ENCODE data around the gene PPP1R9A.

Gene PPP1R9A

DNA sequence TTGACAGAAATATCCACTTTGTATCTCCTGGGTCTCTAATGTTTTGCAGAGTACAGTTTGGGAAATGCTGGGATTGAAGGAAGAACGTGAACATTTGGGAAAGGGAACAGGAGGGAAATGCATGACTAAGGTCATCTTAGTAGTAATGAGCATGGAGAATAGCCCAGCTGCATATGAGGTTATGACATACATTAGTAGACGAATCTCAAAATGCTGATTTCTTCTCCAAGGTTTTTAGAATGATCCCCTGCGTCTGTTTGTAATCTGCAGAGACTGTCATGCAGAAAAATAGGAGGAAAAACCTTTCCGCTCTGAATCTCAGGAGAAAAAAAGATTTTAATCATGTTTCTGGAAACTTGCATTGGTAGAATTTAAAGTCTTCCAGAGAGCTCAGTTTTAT is 133.6 kb downstream of the PPP1R9A start:
- H3K27ac ChIP-seq, result no peak overlapping the region
- TF ChIP-seq, protein P1, sequence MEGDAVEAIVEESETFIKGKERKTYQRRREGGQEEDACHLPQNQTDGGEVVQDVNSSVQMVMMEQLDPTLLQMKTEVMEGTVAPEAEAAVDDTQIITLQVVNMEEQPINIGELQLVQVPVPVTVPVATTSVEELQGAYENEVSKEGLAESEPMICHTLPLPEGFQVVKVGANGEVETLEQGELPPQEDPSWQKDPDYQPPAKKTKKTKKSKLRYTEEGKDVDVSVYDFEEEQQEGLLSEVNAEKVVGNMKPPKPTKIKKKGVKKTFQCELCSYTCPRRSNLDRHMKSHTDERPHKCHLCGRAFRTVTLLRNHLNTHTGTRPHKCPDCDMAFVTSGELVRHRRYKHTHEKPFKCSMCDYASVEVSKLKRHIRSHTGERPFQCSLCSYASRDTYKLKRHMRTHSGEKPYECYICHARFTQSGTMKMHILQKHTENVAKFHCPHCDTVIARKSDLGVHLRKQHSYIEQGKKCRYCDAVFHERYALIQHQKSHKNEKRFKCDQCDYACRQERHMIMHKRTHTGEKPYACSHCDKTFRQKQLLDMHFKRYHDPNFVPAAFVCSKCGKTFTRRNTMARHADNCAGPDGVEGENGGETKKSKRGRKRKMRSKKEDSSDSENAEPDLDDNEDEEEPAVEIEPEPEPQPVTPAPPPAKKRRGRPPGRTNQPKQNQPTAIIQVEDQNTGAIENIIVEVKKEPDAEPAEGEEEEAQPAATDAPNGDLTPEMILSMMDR (conservative IDR thresholded peaks at IDR 0.05), result no peak
- no peak for TF ChIP-seq ZFX (IDR thresholded peaks at IDR 0.05)

DNA sequence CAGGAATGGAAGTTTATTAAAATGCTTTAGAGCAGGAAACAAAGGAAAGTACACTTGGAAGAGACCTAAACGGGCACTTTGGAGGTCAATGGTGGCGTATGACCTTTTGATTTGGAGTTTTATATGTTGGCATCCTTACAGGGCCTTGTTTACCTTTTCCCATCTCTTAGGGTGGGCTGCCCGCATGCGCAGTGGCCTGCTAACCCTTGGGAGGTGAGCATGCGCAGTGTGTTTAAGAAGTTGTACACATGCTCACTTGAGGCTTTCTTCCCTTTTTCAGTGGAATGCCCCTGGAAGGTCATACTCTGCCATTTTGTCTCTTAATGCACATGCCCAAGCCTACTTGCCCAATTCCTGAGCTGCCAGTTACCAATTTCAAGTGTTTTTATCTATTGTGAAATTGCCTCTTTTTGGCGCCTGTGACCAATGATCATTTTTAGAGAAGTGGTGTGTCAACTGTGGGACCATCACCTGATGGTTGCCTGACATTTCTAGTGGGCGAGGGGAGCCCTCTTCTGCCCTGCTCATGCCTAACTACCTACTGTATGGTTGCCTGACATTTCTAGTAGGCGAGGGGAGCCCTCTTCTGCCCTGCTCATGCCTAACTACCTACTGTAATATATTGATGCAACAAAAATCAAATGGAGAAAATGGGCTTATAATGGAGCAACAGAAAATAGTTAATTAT is 138.0 kb downstream of the PPP1R9A start:
- no peak; the same call in 1 of the 2 replicates for TF ChIP-seq ZFX (IDR thresholded peaks at IDR 0.05)
- TF ChIP-seq, protein P1 (conservative IDR thresholded peaks at IDR 0.05), result peak; percentile 35
- H3K27ac ChIP-seq, result no peak overlapping the region

DNA sequence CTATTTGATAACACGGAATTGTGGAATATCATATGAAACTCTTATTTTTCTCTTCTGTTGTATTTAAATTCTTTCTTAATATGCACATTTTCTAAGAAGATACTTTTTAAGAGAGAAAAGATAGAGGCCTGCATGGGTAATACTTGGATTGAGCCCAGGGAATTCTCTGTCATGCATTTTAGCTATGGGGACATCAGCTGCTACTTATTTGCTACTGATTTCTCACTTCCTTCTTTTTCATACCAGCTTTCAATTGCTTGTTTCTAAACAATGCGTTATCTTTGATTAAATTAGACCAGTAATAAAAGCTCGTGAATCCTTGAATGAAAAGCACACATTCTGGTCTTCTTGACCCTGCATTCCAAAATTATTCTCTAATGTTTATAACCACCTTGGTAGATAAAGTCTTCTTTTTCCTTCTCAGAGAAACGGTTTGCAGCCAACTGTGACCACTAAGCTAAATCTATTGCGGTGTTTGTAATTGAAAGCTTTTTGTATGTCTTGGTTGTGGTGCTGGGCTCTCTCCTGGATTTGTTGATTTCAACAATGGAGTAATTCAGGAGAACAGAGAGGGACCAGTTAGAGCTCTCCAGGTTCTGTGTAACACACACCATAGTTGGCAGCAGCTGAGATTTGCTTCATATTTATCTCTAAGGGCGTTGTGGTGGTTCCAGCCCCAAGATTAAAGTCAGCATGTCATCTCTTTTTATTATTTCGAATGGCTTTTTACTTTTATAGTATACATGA is 139.3 kb downstream of the PPP1R9A start:
- no peak overlapping the region for H3K27ac ChIP-seq
- TF ChIP-seq ZFX (IDR thresholded peaks at IDR 0.05), result no peak
- TF ChIP-seq, protein P1 (conservative IDR thresholded peaks at IDR 0.05), result no peak

DNA sequence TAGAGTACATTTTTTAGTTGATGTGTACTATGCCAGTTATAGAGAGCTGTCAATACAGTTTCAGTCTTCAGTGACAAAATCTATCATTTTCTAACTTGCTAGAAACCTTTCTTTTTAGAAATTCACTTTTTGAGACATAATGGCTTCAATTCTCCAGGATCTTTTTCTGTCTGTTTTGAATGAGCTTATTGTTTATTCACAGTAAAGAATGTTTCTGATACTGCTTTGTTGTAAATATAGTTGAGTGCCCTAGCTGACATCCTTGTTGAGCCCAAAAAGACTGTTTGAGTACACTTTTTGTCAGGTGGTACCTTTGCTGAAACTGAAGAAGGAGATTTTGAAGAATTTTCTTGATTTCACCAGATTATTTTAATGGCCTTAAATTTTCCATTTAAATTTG is 139.9 kb downstream of the PPP1R9A start:
- no peak for TF ChIP-seq ZFX (IDR thresholded peaks at IDR 0.05)
- TF ChIP-seq, protein P1 (conservative IDR thresholded peaks at IDR 0.05), result no peak

DNA sequence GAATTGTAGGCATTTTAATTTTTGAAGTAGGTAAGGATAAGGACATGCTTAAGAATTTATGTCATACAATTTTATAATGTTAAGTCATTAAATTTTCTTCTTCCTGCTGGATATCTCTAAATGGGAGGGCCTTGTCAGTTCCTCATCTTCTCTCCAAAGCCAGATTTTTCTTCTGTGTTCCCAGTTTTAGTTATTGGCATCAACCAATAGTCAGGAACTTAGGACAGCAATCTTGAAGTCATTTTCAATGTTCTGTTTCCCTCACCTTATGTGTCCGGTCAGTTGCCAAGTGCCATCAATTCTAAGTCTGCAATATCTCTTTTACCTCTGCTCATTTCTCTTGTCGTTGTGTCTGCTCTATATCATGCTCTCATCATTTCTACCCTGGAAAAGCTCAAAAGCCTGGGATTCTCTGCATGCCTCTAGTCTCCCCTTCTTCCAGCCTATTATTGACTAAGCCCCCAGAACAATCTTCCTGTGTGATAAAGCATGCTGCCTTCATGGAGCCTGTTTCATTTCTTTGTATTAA is 145.2 kb downstream of the PPP1R9A start:
- no peak overlapping the region for H3K27ac ChIP-seq
- TF ChIP-seq, protein P1 (conservative IDR thresholded peaks at IDR 0.05), result no peak
- TF ChIP-seq ZFX (IDR thresholded peaks at IDR 0.05), result no peak

More for the DNA sequence above, 139.9 kb downstream of the PPP1R9A start:
- H3K27ac ChIP-seq, result no peak overlapping the region

DNA sequence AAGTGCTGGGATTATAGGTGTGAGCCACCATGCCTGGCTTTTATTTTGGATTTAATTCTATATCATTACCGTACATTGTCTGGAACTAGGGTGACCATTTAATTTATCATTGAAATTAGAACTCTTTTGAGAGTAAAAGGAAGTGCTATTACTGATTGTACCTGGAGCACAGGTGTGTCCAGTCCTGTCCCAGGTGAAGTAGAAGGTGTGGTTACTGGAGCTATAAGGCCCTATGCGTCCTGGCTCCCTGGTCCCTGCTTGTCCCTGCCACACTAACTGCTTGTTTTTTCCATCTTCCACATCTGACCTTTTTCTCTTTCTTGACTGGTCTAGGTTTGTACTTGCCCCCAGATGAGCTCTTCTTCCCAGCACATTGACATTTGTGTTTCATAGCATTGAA is 147.0 kb downstream of the PPP1R9A start:
- TF ChIP-seq, protein P1 (conservative IDR thresholded peaks at IDR 0.05), result no peak
- TF ChIP-seq ZFX (IDR thresholded peaks at IDR 0.05), result no peak

DNA sequence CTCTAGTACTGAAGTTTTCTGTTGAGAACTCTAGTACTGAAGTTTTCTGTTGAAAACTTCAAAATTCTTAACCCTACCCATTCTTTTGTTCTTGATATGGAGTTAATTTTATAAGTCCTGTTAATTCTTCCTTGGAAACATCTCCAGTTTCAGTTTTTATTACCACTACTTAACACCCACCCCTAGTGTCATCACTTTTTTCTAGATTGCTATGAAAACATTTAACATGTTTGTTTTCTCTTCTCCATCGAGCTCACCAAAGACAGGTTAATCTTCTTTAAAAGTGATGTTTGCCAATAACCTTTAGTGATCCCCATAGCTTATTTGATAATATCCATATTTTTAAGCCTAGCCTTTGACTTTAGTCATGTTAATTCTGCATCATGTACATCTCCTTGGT is 147.9 kb downstream of the PPP1R9A start:
- no peak overlapping the region for H3K27ac ChIP-seq
- TF ChIP-seq ZFX (IDR thresholded peaks at IDR 0.05), result no peak
- TF ChIP-seq, protein P1 (conservative IDR thresholded peaks at IDR 0.05), result no peak

More for the DNA sequence above, 147.0 kb downstream of the PPP1R9A start:
- H3K27ac ChIP-seq, result no peak overlapping the region
